Coronary artery (tissue), 2 donors: ENCODE results near the gene ACSS2.
A peak's percentile ranks its signal among the peaks of the same experiment; 100 is the strongest.

ENCODE experiments used
- DNase-seq: peaks from one replicate; pipeline ENCODE4 v3.0.0-alpha.2; 2017; ENCODE audit warnings: low spot score
- H3K27ac ChIP-seq, 2 donors: fragments of 200-600 bp; sonication (generic); one replicate each; pipeline ENCODE4 v1.5.1; 2016 to 2019
- H3K4me3 ChIP-seq: fragments of 200-600 bp; sonication (generic); 2 replicates; pipeline ENCODE4 v1.5.1; 2016; ENCODE audit warnings: mild to moderate bottlenecking, moderate library complexity
- TF ChIP-seq, protein P1 (sequence below): fragments of 200-600 bp; sonication (generic); IDR thresholded peaks from one replicate; pipeline ENCODE4 v1.5.1; 2019; ENCODE audit warnings: antibody characterized with exemption

The ACSS2 gene

DNA sequence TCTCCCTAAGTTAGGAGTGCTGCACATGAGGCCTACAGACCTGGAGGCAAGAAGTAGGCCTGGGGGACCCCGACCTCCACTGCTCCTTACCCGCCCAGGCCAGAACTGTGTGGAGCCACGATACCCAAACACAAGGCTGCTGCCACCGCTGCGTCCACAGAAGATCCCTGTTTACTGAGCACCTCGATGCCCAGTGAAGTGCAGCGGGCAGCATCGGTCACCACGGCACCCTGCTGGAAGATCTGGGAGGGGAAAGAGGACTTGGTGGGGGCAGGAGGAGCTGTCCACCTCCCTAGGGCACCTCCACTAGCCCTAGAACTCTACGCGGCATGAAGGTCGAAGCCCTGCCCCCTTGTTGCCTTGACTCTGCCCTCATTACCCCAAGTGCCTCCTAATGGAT is 13.7 kb upstream of the ACSS2 start:
- DNase-seq = no peak

DNA sequence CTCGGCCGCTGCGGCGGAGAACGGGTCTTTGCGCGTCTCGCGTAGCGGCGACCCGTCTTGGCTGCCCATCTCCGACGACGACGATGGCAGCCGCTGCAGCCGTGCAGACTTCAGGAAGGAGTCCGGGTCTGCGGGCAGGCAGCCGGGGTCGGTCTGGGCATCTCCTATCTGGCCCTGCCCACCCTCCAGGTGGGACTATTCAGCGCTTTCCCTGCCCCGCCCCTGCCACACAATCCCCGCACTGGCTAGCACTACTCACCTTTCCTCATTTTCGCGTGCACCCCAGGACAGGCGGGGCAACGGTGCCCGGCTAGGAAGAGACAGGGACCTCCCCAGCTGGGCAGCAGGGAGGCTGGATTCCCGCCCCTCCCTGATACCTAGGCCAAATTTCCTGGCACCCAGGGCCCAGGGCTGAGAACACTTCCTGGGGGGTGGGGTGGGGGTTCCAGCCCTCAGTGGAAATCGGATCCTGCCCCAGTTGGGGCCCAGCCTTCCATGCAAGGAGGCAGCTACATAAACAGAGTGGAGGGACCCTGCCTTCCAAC is 12.9 kb upstream of the ACSS2 start:
- H3K4me3 ChIP-seq = no peak overlapping the region
- no peak for DNase-seq
- TF ChIP-seq, protein P1, sequence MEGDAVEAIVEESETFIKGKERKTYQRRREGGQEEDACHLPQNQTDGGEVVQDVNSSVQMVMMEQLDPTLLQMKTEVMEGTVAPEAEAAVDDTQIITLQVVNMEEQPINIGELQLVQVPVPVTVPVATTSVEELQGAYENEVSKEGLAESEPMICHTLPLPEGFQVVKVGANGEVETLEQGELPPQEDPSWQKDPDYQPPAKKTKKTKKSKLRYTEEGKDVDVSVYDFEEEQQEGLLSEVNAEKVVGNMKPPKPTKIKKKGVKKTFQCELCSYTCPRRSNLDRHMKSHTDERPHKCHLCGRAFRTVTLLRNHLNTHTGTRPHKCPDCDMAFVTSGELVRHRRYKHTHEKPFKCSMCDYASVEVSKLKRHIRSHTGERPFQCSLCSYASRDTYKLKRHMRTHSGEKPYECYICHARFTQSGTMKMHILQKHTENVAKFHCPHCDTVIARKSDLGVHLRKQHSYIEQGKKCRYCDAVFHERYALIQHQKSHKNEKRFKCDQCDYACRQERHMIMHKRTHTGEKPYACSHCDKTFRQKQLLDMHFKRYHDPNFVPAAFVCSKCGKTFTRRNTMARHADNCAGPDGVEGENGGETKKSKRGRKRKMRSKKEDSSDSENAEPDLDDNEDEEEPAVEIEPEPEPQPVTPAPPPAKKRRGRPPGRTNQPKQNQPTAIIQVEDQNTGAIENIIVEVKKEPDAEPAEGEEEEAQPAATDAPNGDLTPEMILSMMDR = no peak
- no peak overlapping the region for H3K27ac ChIP-seq

More for the DNA sequence above, 13.7 kb upstream of the ACSS2 start:
- Histone ChIP-seq H3K27ac (no peak overlapping the region), H3K4me3 (no peak overlapping the region)
- TF ChIP-seq, protein P1 = no peak

DNA sequence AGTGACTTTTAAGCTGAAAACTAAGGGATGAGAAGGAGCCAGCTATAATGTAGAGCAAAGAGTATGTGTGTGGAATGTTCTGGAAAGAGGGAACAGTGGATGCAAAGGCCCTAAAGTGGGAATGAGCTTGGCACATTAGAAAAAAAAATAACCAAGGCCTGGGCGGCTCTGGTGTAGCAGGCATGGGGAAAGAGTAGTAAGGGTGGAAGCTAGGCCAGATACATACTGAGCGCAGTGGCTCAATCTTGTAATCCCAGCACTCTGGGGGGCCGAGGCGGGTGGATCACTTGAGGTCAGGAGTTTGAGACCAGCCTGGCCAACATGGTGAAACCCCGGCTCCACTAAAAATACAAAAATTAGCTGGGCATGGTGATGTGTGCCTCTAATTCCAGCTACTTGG is 12.2 kb upstream of the ACSS2 start:
- Histone ChIP-seq H3K4me3 (no peak overlapping the region), H3K27ac (no peak overlapping the region)
- TF ChIP-seq, protein P1 = no peak
- DNase-seq = no peak

DNA sequence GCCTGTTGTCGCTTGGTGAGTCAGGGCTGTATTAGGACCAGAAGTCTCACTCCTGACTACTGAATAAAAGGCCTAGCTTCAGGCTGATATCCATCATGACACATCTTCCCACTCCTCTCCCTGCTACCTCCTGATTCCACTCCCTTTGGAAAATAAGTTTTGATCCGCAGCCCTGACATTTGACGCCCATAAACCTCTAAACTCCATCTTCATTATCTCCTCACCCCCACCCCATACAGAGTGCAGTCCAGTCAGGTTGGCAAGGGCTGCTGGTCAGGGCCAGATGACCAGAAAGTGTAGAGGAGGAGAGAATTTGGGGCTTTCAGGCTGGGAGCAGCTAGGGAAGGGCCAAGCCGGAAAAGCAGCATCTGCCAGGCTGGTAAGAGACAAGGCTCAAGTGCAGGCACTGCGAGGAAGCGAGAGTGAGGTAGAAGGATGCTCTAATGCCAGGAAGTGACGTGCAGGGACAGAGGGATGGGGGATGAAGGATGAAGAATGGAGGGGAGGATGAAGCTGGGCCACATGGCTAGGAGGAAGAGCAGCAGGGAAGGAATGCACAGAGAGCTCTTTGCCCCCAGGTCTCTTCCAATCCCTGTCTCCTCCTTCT is 5.0 kb upstream of the ACSS2 start:
- Histone ChIP-seq H3K27ac (peak overlapping the region in 1 of 2 donors; percentile 70), H3K4me3 (peak overlapping the region; percentile 74)
- no peak for DNase-seq
- TF ChIP-seq, protein P1 = no peak

DNA sequence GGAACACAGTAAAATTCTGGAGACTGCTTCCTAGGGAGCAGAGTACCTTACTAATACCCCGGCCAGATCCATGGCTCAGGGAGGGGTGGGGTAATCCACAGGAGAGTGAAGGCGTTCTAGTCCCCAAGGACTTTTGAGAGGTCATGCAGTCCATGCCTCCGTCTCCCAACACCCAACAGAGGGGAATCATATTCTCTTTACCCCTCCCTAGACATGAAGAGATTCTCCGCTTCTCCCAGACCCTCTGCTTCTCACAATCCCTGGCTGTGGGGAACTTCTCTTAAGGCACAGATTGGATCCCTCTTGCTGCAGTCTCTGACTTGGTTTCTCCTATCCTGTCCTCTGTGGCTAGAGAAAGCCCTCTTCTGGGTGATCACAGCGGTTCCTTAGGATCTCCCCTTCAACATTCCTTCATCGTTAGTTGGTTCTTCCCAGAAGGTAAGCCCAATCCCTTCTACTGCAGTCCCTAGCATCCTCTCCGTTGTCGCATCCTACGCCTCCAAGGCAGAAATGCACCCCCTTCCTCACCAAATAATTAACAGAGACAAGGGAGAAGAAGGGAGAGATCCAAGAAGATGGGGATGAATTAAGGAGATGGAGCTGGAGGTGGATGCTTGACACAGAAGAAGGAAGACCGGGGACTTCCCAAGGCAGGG is 4.3 kb upstream of the ACSS2 start:
- Histone ChIP-seq H3K27ac (peak overlapping the region; percentile 66 to 70), H3K4me3 (peak overlapping the region; percentile 74)
- no peak for DNase-seq
- TF ChIP-seq, protein P1 = no peak

DNA sequence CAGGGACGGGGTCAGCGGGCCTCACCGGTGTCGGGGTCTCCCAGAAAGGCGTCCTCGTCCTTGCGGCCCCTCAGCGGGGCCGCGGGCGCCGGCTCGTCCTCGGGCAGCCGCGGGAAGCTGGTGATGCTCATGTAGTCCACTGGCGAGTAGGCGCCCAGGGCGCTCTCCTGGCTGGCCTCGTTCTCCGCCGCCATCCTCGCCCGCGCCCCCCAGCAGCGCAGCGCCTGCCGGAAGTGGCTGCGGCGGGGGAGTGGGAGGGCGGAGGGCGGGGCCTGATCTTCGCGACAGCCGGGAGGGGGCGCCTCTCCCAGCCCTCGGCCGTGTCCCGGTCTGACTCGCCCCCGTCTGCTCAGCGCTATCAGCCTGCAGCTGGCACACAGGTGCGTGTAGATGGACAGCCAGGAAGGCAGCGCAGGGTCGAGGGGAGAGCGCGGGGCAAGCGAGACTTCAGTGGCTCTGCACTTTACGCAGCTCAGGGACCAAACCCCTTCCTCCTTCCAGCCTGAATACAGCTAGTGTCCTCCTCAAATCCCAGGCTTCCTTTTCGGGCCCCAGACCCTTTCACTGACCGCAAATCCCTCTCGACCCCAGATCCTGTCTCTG is 3.7 kb upstream of the ACSS2 start, which contains the start of gene GGT7:
Gene GGT7, minus strand, starts transcription at position 235 of the 603 bp plus-strand sequence. Its CDS starts 41 bp downstream, at position 194.
- TF ChIP-seq, protein P1 = peak; percentile 53
- H3K27ac ChIP-seq = peak within 1 kb of the TSS; percentile 66 to 70
- DNase-seq = peak; percentile 86
- H3K4me3 ChIP-seq = peak within 1 kb of the TSS; percentile 74
